ENCODE results near the gene SEMA6C.
"Not testable (repeated sequence)": the region's sequence is repeated elsewhere in the genome, so short reads cannot be mapped to it uniquely, and the experiment has no call there.

The SEMA6C gene

DNA sequence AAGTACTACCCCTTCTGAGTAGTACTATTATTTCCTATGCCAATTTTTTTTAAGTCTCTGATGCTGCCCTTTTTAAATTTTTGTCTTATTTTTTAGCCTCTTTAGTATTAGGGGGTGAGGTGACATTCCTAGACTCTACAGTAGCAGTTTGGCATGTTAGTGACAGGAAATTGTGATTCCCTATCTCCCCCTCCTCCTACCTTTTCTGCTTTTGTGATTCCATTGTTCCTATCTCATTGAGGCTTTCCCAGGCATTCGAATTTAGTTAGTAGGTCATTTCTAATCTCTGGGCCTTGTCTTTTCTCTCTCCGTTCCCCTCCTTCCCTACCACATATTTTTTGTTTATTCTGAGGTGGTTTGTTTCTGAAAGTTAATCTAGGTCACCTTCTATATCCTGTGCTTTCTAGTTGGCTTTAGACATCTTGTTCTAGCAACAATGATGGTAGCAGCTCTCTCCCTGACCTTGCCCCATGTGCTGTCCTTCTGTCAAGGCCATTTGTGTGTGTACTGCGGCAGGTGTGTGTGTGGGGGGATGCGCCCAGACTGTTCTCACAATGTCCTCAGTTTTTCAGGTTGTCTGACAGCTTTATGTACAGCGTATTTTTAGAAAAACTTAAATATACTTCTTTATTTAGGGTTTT, 21.5 kb downstream of the SEMA6C start:
- DNase-seq, result no peak

DNA sequence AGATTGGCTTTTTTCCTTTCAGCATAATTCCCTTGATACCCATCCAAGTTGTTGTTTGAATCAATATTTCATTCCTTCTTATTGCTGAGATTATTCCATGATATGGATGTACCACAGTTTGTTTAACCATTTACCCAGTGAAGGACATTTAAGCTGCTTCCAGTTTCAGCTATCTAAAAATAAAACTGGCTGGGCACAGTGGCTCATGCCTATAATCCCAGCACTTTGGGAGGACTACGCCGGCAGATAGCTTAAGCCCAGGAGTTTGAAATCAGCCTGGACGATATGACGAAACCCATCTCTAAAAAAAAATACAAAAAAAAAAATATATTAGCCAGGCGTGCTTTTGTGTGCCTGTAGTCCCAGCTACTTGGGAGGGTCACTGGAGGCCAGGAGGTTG, 32.6 kb downstream of the SEMA6C start:
- DNase-seq, result no peak

DNA sequence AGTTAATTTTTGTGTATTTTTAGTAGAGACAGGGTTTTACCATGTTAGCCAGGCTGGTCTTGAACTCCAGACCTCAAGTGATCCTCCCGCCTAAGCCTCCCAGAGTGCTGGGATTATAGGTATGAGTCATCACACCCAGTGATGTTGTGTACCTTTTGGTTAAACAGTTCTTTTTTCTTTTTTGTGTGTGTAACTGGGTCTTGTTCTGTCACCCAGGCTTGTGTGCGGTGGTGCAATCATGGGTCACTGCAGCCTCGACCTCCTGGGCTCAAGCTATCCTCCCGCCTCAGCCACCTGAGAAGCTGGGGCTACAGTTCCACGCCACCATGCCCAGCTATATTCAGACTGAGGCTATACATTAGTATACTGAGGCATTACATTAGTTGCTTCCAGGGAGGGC, 38.1 kb downstream of the SEMA6C start:
- no peak for DNase-seq

DNA sequence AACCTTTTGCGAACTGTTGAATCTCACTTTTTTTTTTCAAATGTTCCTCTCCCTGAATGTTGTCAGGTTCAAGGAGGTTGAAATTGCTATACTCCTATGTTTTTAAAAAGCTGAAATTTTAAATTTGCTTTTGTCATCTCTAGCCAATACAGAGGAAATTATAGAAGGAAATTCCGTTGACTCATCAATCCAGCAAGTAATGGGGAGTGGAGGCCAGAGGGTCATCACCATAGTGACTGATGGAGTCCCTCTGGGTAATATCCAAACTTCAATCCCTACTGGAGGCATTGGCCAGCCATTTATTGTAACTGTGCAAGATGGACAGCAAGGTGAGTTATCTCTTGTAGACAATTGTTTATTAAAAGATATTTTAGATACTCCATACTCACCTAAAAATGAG, 39.5 kb downstream of the SEMA6C start:
- no peak for DNase-seq

DNA sequence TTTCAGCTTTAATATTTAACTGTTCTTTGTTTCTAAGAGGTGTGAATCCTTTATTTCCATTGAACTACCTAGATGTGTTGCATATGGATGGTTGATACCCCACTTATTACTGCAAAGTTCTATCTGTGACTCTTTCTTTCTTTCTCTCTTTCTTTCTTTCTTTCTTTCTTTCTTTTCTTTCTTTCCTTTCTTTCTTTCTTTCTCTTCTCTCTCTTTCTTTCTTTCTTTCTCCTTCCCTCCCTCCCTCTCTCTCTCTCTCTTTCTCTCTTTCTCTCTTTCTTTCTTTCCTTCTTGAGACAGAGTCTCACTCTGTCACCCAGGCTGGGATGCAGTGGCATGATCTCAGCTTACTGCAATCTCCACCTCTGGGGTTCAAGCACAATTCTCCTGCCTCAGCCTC, 41.8 kb downstream of the SEMA6C start:
- no peak for DNase-seq

DNA sequence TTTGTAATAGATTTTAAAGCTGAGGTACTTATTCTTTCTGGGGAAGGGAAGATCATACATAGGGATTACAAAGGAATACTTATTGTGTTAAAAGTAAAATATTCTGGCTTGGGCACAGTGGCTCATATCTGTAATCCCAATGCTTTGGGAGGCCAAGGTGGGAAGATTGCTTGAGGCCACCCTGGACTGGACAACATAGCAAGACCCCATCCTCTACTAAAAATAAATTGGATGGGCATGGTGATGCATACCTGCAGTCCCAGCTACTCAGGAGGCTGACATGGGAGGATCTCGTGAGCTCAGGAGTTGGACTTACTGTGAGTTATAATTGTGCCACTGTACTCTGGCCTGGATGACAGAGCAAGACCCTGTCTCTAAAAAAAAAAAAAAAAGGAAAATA, 48.3 kb downstream of the SEMA6C start:
- no peak for DNase-seq

DNA sequence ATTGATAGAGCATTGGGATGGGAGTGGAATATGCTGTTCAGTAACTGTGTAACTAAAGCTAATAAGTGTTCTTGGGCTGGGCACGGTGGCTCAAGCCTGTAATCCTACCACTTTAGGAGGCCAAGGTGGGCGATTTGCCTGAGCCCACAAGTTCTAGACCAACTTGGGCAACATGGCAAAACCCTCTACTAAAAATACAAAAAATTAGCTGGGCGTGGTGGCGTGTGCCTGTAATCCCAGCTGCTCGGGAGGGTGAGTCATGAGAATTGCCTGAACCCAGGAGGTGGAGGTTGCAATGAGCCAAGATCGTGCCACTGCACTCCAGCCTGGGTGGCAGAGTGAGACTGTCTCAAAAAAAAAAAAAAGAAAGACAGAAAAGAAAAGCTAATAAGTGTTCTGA, 49.0 kb downstream of the SEMA6C start:
- DNase-seq, result not testable (repeated sequence)

DNA sequence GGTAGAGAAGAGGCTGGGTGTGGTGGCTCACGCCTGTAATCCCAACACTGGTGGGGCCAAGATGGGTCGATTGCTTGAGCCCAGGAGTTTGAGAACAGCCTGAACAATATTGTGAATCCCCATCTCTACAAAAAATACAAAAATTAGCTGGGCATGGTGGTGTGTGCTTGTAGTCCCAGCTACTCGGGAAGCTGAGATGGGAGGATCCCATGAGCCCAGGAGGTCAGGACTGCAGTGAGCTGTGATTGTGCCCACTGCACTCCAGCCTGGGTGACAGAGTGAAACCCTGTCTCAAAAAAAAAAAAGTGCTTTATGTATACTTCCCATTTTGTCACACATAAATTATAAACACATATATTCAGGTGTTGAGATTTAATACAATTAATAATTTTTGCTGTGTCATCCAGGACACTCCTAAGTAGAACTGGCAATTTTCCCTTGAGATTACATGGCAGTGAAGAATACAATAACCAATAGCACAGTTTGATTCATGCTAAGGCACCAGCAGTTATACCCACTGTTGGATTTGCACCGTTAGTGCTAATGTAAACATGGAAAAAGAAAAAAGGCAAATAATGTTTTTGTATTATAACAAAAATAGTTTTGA, 60.4 kb downstream of the SEMA6C start:
- DNase-seq, result no peak
